ENCODE measurements around the gene PATJ.

DNA sequence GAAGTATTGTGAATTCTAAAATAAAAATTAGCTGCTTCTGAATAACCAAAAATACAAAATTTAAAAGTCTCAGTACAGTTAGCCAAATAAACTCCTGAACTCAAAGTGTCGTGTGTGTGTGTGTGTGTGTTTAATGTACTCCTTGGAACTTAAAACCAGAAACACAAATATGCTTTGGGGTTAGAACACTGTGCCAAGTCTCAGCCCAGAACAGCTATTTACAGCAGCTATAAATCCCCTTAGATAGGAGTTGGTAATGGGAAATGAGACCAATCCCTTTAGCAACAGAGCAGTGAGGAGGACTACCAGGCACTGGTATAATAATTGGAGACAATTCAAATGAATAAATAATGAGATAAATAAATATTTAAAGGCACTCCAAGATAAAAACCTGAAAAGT lies 83.1 kb downstream of the PATJ start:
- TF ChIP-seq POLR2A (IDR thresholded peaks at IDR 0.05) = no peak
- TF ChIP-seq, protein P1, sequence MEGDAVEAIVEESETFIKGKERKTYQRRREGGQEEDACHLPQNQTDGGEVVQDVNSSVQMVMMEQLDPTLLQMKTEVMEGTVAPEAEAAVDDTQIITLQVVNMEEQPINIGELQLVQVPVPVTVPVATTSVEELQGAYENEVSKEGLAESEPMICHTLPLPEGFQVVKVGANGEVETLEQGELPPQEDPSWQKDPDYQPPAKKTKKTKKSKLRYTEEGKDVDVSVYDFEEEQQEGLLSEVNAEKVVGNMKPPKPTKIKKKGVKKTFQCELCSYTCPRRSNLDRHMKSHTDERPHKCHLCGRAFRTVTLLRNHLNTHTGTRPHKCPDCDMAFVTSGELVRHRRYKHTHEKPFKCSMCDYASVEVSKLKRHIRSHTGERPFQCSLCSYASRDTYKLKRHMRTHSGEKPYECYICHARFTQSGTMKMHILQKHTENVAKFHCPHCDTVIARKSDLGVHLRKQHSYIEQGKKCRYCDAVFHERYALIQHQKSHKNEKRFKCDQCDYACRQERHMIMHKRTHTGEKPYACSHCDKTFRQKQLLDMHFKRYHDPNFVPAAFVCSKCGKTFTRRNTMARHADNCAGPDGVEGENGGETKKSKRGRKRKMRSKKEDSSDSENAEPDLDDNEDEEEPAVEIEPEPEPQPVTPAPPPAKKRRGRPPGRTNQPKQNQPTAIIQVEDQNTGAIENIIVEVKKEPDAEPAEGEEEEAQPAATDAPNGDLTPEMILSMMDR (IDR thresholded peaks at IDR 0.05) = no peak

All from stomach (tissue), 4 donors.